IMR-90 (cell line): ENCODE measurements around the gene CHRM4. TPM values are rescaled to one million over a fixed set of nuclear protein-coding genes. Genes with fewer than 3 reads are reported as not detected.

Source experiments
- ATAC-seq: fragments of 200-7000 bp; cut with Tn5 transposase; 2 replicates; pipeline ENCODE4 v1.9.1; 2020; ENCODE audit warnings: low read depth, mild to moderate bottlenecking, moderate library complexity
- BruUV-seq: library from RNA; stranded (reverse); fragments of 400-500 nt; replicated peaks from 2 replicates; lab custom pipeline; 2021; lab: Mats Ljungman, UMichigan
- CTCF ChIA-PET: fragments of 300-600 bp; formaldehyde crosslinking; extraction: SDS; loops from one replicate; lab custom pipeline; 2021; ENCODE audit warnings: antibody characterized with exemption; lab: Yijun Ruan, JAX
- POLR2A ChIA-PET: fragments of 300-600 bp; sonication (Branson Sonifier 250); formaldehyde crosslinking; loops from one replicate; lab custom pipeline; 2022; ENCODE audit warnings: antibody characterized with exemption; ENCODE audit not compliant: unreplicated experiment; lab: Charles Lee
- DNase-seq: peaks from one replicate; pipeline ENCODE4 v3.0.0; 2013
- H2AFZ ChIP-seq: replicated peaks from 2 replicates; pipeline ENCODE3; 2013; ENCODE audit warnings: low read length, mild to moderate bottlenecking; ENCODE audit not compliant: poor library complexity
- H2AK5ac ChIP-seq: 2 replicates; pipeline ENCODE4 v1.6.1; 2013; ENCODE audit warnings: low read depth, low read length, inconsistent platforms
- H2AK9ac ChIP-seq: replicated peaks from 2 replicates; pipeline ENCODE3; 2013; ENCODE audit warnings: mild to moderate bottlenecking, low read depth, low read length, moderate library complexity; ENCODE audit not compliant: poor library complexity
- H2BK120ac ChIP-seq: 2 replicates; pipeline ENCODE4 v1.6.1; 2013; ENCODE audit warnings: low read depth, low read length, inconsistent platforms
- H2BK15ac ChIP-seq: 3 replicates; pipeline ENCODE4 v1.6.1; 2013; ENCODE audit warnings: low read depth, low read length, inconsistent platforms
- H2BK20ac ChIP-seq: 2 replicates; pipeline ENCODE4 v1.6.1; 2013; ENCODE audit warnings: low read depth, mild to moderate bottlenecking, inconsistent platforms, low read length, moderate library complexity
- H2BK5ac ChIP-seq: 2 replicates; pipeline ENCODE4 v1.6.1; 2013; ENCODE audit warnings: mild to moderate bottlenecking, low read depth, low read length, inconsistent platforms; ENCODE audit not compliant: poor library complexity, severe bottlenecking
- H3K14ac ChIP-seq: replicated peaks from 2 replicates; pipeline ENCODE4 v1.6.1; 2013; ENCODE audit warnings: low read depth, low read length, inconsistent platforms
- H3K18ac ChIP-seq: 2 replicates; pipeline ENCODE4 v1.6.1; 2013; ENCODE audit warnings: low read depth, low read length, control low read depth
- H3K23ac ChIP-seq: 2 replicates; pipeline ENCODE4 v1.6.1; 2013; ENCODE audit warnings: low read depth, low read length, inconsistent platforms
- H3K27ac ChIP-seq: 2 replicates; pipeline ENCODE4 v1.5.1; 2013; ENCODE audit warnings: mild to moderate bottlenecking, control low read depth, low read length; ENCODE audit not compliant: insufficient read depth
- H3K27me3 ChIP-seq: 2 replicates; pipeline ENCODE4 v1.6.1; 2013; ENCODE audit warnings: low read length; ENCODE audit not compliant: control insufficient read depth, insufficient read depth
- H3K36me3 ChIP-seq: 2 replicates; pipeline ENCODE4 v1.6.1; 2013; ENCODE audit warnings: low read length, mixed read lengths; ENCODE audit not compliant: control insufficient read depth, insufficient read depth
- H3K4ac ChIP-seq: 2 replicates; pipeline ENCODE4 v1.6.1; 2013; ENCODE audit warnings: low read depth, low read length, inconsistent platforms
- H3K4me1 ChIP-seq: 2 replicates; pipeline ENCODE4 v1.6.1; 2013; ENCODE audit warnings: low read length, mixed read lengths; ENCODE audit not compliant: control insufficient read depth, insufficient read depth
- H3K4me2 ChIP-seq: 2 replicates; pipeline ENCODE4 v1.6.1; 2013; ENCODE audit warnings: low read depth, mild to moderate bottlenecking, control low read depth, low read length, moderate library complexity
- H3K4me3 ChIP-seq: 2 replicates; pipeline ENCODE4 v1.5.1; 2013; ENCODE audit warnings: low read depth, mild to moderate bottlenecking, control low read depth, low read length, moderate library complexity; ENCODE audit not compliant: insufficient read depth
- H3K56ac ChIP-seq: 2 replicates; pipeline ENCODE4 v1.6.1; 2013; ENCODE audit warnings: low read length, inconsistent platforms; ENCODE audit not compliant: insufficient read depth; ENCODE audit errors: extremely low read depth
- H3K79me1 ChIP-seq, 2 experiments: 2 replicates each; pipeline ENCODE4 v1.6.1; 2013; ENCODE audit warnings: low read length in 2 of 2, inconsistent platforms in 1 of 2, low read depth in 1 of 2
- H3K9ac ChIP-seq: 2 replicates; pipeline ENCODE4 v1.6.1; 2013; ENCODE audit warnings: low read depth, low read length, control low read depth
- H3K9me1 ChIP-seq: 2 replicates; pipeline ENCODE4 v1.6.1; 2013; ENCODE audit warnings: low read length, inconsistent platforms; ENCODE audit not compliant: insufficient read depth
- H3K9me3 ChIP-seq: 2 replicates; pipeline ENCODE4 v1.6.1; 2013; ENCODE audit warnings: low read length; ENCODE audit not compliant: control insufficient read depth, insufficient read depth
- H4K20me1 ChIP-seq: 2 replicates; pipeline ENCODE4 v1.6.1; 2013; ENCODE audit warnings: low read length, inconsistent platforms; ENCODE audit not compliant: insufficient read depth
- H4K5ac ChIP-seq: 2 replicates; pipeline ENCODE4 v1.6.1; 2013; ENCODE audit warnings: mild to moderate bottlenecking, low read depth, low read length, control low read depth
- H4K8ac ChIP-seq, 2 experiments: 2 replicates each; pipeline ENCODE4 v1.6.1; 2013; ENCODE audit warnings: low read depth in 2 of 2, low read length in 2 of 2, control low read depth in 1 of 2, inconsistent platforms in 1 of 2
- H4K91ac ChIP-seq: 2 replicates; pipeline ENCODE4 v1.6.1; 2013; ENCODE audit warnings: low read depth, low read length, inconsistent platforms; ENCODE audit not compliant: insufficient read depth
- BHLHE40 ChIP-seq: fragments of 150-350 bp; IDR thresholded peaks from 2 replicates; pipeline ENCODE4 v1.6.1; 2016; ENCODE audit warnings: mild to moderate bottlenecking, low read depth, low read length
- CEBPB ChIP-seq: IDR thresholded peaks from 2 replicates; pipeline ENCODE4 v1.6.1; 2012; ENCODE audit warnings: low read depth, low read length, improper control_type of control experiment
- CHD1 ChIP-seq: IDR thresholded peaks from 2 replicates; pipeline ENCODE4 v1.6.1; 2012; ENCODE audit warnings: low read depth, low read length, improper control_type of control experiment
- CTCF ChIP-seq: conservative IDR thresholded peaks from 2 replicates; pipeline ENCODE4 v1.5.1; 2012; ENCODE audit warnings: mild to moderate bottlenecking, low read depth, low read length, improper control_type of control experiment
- ELK1 ChIP-seq: fragments of 150-350 bp; IDR thresholded peaks from 2 replicates; pipeline ENCODE4 v1.6.1; 2016; ENCODE audit warnings: low read depth, mild to moderate bottlenecking, low read length, moderate library complexity, borderline replicate concordance
- FOS ChIP-seq: fragments of 150-350 bp; IDR thresholded peaks from 2 replicates; pipeline ENCODE4 v1.6.1; 2016; ENCODE audit warnings: low read depth, low read length
- MAFK ChIP-seq: IDR thresholded peaks from 2 replicates; pipeline ENCODE4 v1.6.1; 2012; ENCODE audit warnings: low read depth, low read length, improper control_type of control experiment
- MAZ ChIP-seq: IDR thresholded peaks from 2 replicates; pipeline ENCODE4 v1.6.1; 2012; ENCODE audit warnings: low read depth, mild to moderate bottlenecking, low read length, improper control_type of control experiment, moderate library complexity, borderline replicate concordance
- MXI1 ChIP-seq: IDR thresholded peaks from 2 replicates; pipeline ENCODE4 v1.6.1; 2012; ENCODE audit warnings: low read depth, mild to moderate bottlenecking, low read length, moderate library complexity, borderline replicate concordance
- NFE2L2 ChIP-seq: fragments of 150-350 bp; IDR thresholded peaks from 2 replicates; pipeline ENCODE4 v1.6.1; 2016; ENCODE audit warnings: low read depth, mild to moderate bottlenecking, low read length
- POLR2A ChIP-seq: IDR thresholded peaks from 2 replicates; pipeline ENCODE4 v1.6.1; 2012; ENCODE audit warnings: mild to moderate bottlenecking, low read depth, low read length
- RAD21 ChIP-seq: IDR thresholded peaks from 2 replicates; pipeline ENCODE4 v1.6.1; 2012; ENCODE audit warnings: low read length, improper control_type of control experiment
- RCOR1 ChIP-seq: IDR thresholded peaks from 2 replicates; pipeline ENCODE4 v1.6.1; 2012; ENCODE audit warnings: mild to moderate bottlenecking, low read length, improper control_type of control experiment; ENCODE audit not compliant: insufficient replicate concordance
- RFX5 ChIP-seq: IDR thresholded peaks from 2 replicates; pipeline ENCODE4 v1.8.0; 2012; ENCODE audit warnings: low read depth, mild to moderate bottlenecking, low read length, moderate library complexity
- SMC3 ChIP-seq: fragments of 150-350 bp; IDR thresholded peaks from 2 replicates; pipeline ENCODE4 v1.6.1; 2016; ENCODE audit warnings: low read depth, mild to moderate bottlenecking, antibody characterized with exemption, low read length, moderate library complexity
- USF2 ChIP-seq: fragments of 150-350 bp; IDR thresholded peaks from 2 replicates; pipeline ENCODE4 v1.6.1; 2017; ENCODE audit warnings: mild to moderate bottlenecking, antibody characterized with exemption, low read length, low read depth
- WGBS, 2 experiments: methylation state at CpG; one replicate each; pipeline versions ENCODE4 v1.1.5 to v1.1.7; 2013; ENCODE audit warnings: missing lambda C conversion rate in 2 of 2; ENCODE audit not compliant: insufficient read length in 1 of 2; ENCODE audit errors: extremely low coverage in 2 of 2; 5-methylcytosine and 5-hydroxymethylcytosine counted together
- dilution Hi-C: fragments of 300-500 bp; cut with HindIII; formaldehyde crosslinking; loops from one replicate; pipeline ENCODE4 v1.14.3; 2018; ENCODE audit warnings: low sequenced_read_pairs; ENCODE audit not compliant: unreplicated experiment
- in situ Hi-C: fragments of 300-500 bp; cut with MboI; formaldehyde crosslinking; loops from 3 replicates; pipeline ENCODE4 v1.14.3; 2019; ENCODE audit warnings: low sequenced_read_pairs, inconsistent platforms, mixed read lengths
- intact Hi-C: fragments of 100-400 bp; cut with micrococcal nuclease; formaldehyde crosslinking; loops from 2 replicates; pipeline ENCODE4 v1.10.0; 2022
- polyA plus RNA-seq, 3 experiments: library from polyadenylated mRNA; depleted of rRNA; stranded (reverse); fragments of >200 nt; gene quantifications; 2 replicates each; pipeline ENCODE4 v1.2.3, GENCODE V29; 2012; ENCODE audit warnings: low replicate concordance in 1 of 3
- total RNA-seq: library from RNA; depleted of rRNA; stranded (reverse); fragments of >200 nt; gene quantifications from 2 replicates; pipeline ENCODE4 v1.2.3, GENCODE V29; 2012

The CHRM4 gene
- total and polyA plus RNA-seq, 2 of the 4 experiments (the other 2 are of a cell fraction) = 0.09 to 0.18 TPM

GRCh38 chr11:46414466-46414796, 22.9 kb upstream of the CHRM4 start:
- H2BK120ac ChIP-seq = no peak overlapping the region
- H3K27me3 ChIP-seq = no peaks in the 10 kb centered on the region
- no peak overlapping the region for H2AFZ ChIP-seq
- no peak overlapping the region for H3K27ac ChIP-seq
- no peak overlapping the region for H3K23ac ChIP-seq
- H2AK5ac ChIP-seq = no peak overlapping the region
- no peaks in the 10 kb centered on the region for H3K4me1 ChIP-seq
- H3K14ac ChIP-seq = no peak overlapping the region
- H3K4me2 ChIP-seq = no peak overlapping the region
- no peak overlapping the region for H3K9ac ChIP-seq
- no TSS peak for BruUV-seq
- no peaks in the 10 kb centered on the region for H4K20me1 ChIP-seq
- H3K4ac ChIP-seq = no peak overlapping the region
- H2BK15ac ChIP-seq = no peak overlapping the region
- CTCF ChIA-PET = no interaction called here
- POLR2A ChIA-PET = no interaction called here
- H3K9me1 ChIP-seq = peaks cover 14% of the 10 kb centered on the region
- no peak overlapping the region for H4K91ac ChIP-seq
- H3K56ac ChIP-seq = no peak overlapping the region
- no CpG with 5 or more reads among the region's 5 CpGs for WGBS, 2 experiments
- H3K9me3 ChIP-seq = no peaks in the 10 kb centered on the region
- peaks cover 0 to 6% of the 10 kb centered on the region in 2 experiments; a peak in 1 of 4 replicates for H3K79me1 ChIP-seq
- dilution Hi-C loops = no loop called here
- H3K4me3 ChIP-seq = no peak overlapping the region
- H2AK9ac ChIP-seq = no peak overlapping the region
- in situ Hi-C loops = no loop called here
- TF ChIP-seq POLR2A (no peak), FOS (no peak), MAFK (no peak), MAZ (no peak), RFX5 (no peak), RCOR1 (no peak), USF2 (no peak), BHLHE40 (no peak), ELK1 (no peak), NFE2L2 (no peak), CEBPB (no peak), MXI1 (no peak), CTCF (no peak), SMC3 (no peak), CHD1 (no peak), RAD21 (no peak)
- H3K36me3 ChIP-seq = peaks cover 28% of the 10 kb centered on the region
- H4K5ac ChIP-seq = no peak overlapping the region
- ATAC-seq = no peak
- no peak overlapping the region for H2BK20ac ChIP-seq
- no peak for DNase-seq
- H3K18ac ChIP-seq = no peak overlapping the region
- no peak overlapping the region for H4K8ac ChIP-seq
- intact Hi-C loops = no loop called here
- H2BK5ac ChIP-seq = no peak overlapping the region
